Esophagus squamous epithelium (tissue), 5 donors: ENCODE data around the gene TASL. TPM values are rescaled to one million over a fixed set of nuclear protein-coding genes. Genes with fewer than 3 reads are reported as not detected.
A peak's percentile ranks its signal among the peaks of the same experiment; 100 is the strongest.

Experiments
- DNase-seq: peaks from one replicate; lab custom pipeline; 2025; lab: John Stamatoyannopoulos, UW
- H3K27ac ChIP-seq, 4 donors: fragments of 200-600 bp; sonication (generic); one replicate each; pipeline ENCODE4 v1.5.1; 2016 to 2019; ENCODE audit warnings: mild to moderate bottlenecking in 1 of 4
- H3K27me3 ChIP-seq, 4 donors: fragments of 200-600 bp; sonication (generic); 1 replicate in 3 of 4; 2 replicates in 1 of 4; pipeline versions ENCODE4 v1.5.1 to v1.6.0; 2017 to 2021; ENCODE audit warnings: antibody characterized with exemption in 1 of 4
- H3K36me3 ChIP-seq, 3 donors: fragments of 200-600 bp; sonication (generic); one replicate each; pipeline ENCODE4 v1.5.1; 2016 to 2019
- H3K4me1 ChIP-seq, 3 donors: fragments of 200-600 bp; sonication (generic); one replicate each; pipeline ENCODE4 v1.5.1; 2017 to 2019
- H3K4me3 ChIP-seq, 4 donors: fragments of 200-600 bp; sonication (generic); 1 replicate in 3 of 4; 2 replicates in 1 of 4; pipeline ENCODE4 v1.5.1; 2016 to 2019; ENCODE audit warnings: mild to moderate bottlenecking in 2 of 4, moderate library complexity in 1 of 4
- H3K9me3 ChIP-seq, 3 donors: fragments of 200-600 bp; sonication (generic); one replicate each; pipeline ENCODE4 v1.5.1; 2016 to 2019
- CTCF ChIP-seq, 6 experiments: fragments of 450-650 bp in 4 of 6; fragments of 200-600 bp in 2 of 6; sonication (generic) in 2 of 6; IDR thresholded peaks; one replicate each; pipeline ENCODE4 v1.5.1; 2016 to 2019; ENCODE audit warnings: antibody characterized with exemption in 6 of 6, mild to moderate bottlenecking in 4 of 6, moderate library complexity in 4 of 6
- POLR2A ChIP-seq, 4 donors: fragments of 450-650 bp; IDR thresholded peaks; one replicate each; pipeline ENCODE4 v1.6.1; 2017; ENCODE audit warnings: antibody characterized with exemption in 4 of 4, mild to moderate bottlenecking in 4 of 4, moderate library complexity in 3 of 4
- WGBS, 2 donors: methylation state at CpG; one replicate each; pipeline ENCODE4 v1.1.5; 2018; 5-methylcytosine and 5-hydroxymethylcytosine counted together
- intact Hi-C: fragments of 100-400 bp; cut with DNase I; formaldehyde crosslinking; loops from one replicate; pipeline ENCODE4 v1.15.0; 2022
- total RNA-seq, 4 donors: library from RNA; depleted of rRNA; stranded (reverse); fragments of >200 nt; gene quantifications; one replicate each; pipeline ENCODE4 v1.1.0, GENCODE V29; 2016
- donor health status: DM: yes; HTN: yes; CAD: no.

TASL gene
- total RNA-seq = 1 to 10 TPM in 1 of 4 donors, under 1 TPM in 2, not detected in 1; 0.31 to 1.6 (median 0.57) TPM

GRCh38 chrX:30577362-30577991 lies at the start of gene TASL:
Gene TASL, minus strand, starts transcription at chrX:30577766. Its CDS starts 17,411 bp downstream, at chrX:30560355.
- DNase-seq = no peak
- Histone ChIP-seq H3K4me1 (no peaks in the 10 kb centered on the region), H3K27ac (peak within 1 kb of the TSS in 2 of 4 donors; percentile 36 to 70), H3K27me3 (no peaks in the 10 kb centered on the region), H3K36me3 (no peaks in the 10 kb centered on the region), H3K9me3 (no peaks in the 10 kb centered on the region), H3K4me3 (peak within 1 kb of the TSS in 1 of 4 donors; percentile 50)
- intact Hi-C loops = no loop called here
- WGBS, 2 donors = 61 to 65% methylated on average over 9 to 10 of the region's 10 CpGs
- TF ChIP-seq CTCF (IDR thresholded peaks at IDR 0.05) = no peak
- TF ChIP-seq POLR2A (IDR thresholded peaks at IDR 0.05) = peak in 1 of 4 donors; percentile 33

GRCh38 chrX:30626402-30626801 lies 48.8 kb upstream of the TASL start:
- H3K9me3 ChIP-seq = peaks cover 0 to 11% (median 0%) of the 10 kb centered on the region in 3 donors
- intact Hi-C loops = no loop called here
- no peak overlapping the region for H3K4me3 ChIP-seq
- no peak for DNase-seq
- H3K36me3 ChIP-seq = no peaks in the 10 kb centered on the region
- no peak overlapping the region for H3K27ac ChIP-seq
- 36 to 67% methylated on average over 2 of the region's 2 CpGs for WGBS, 2 donors
- H3K27me3 ChIP-seq = no peaks in the 10 kb centered on the region
- TF ChIP-seq POLR2A (IDR thresholded peaks at IDR 0.05) = no peak
- no peak for TF ChIP-seq CTCF (IDR thresholded peaks at IDR 0.05)
- H3K4me1 ChIP-seq = peaks cover 0 to under 1% (median 0%) of the 10 kb centered on the region in 3 donors

GRCh38 chrX:30622361-30622760 lies 44.8 kb upstream of the TASL start:
- WGBS, 2 donors = 83 to 92% methylated on average over 2 of the region's 2 CpGs
- H3K9me3 ChIP-seq = peaks cover 0 to 11% (median 0%) of the 10 kb centered on the region in 3 donors
- H3K36me3 ChIP-seq = no peaks in the 10 kb centered on the region
- TF ChIP-seq POLR2A (IDR thresholded peaks at IDR 0.05) (no peak), CTCF (IDR thresholded peaks at IDR 0.05) (no peak)
- no peak overlapping the region for H3K4me3 ChIP-seq
- H3K27me3 ChIP-seq = no peaks in the 10 kb centered on the region
- no peak overlapping the region for H3K27ac ChIP-seq
- peaks cover 0 to 9% (median 0%) of the 10 kb centered on the region in 3 donors for H3K4me1 ChIP-seq
- DNase-seq = no peak
- intact Hi-C loops = no loop called here

GRCh38 chrX:30620980-30621618 lies 43.5 kb upstream of the TASL start:
- H3K27ac ChIP-seq = peak overlapping the region in 2 of 4 donors; percentile 25 to 30
- no peak for DNase-seq

More at GRCh38 chrX:30620980-30621618, 43.5 kb upstream of the TASL start:
- Histone ChIP-seq H3K9me3 (peaks cover 0 to 11% (median 0%) of the 10 kb centered on the region in 3 donors), H3K27me3 (no peaks in the 10 kb centered on the region), H3K36me3 (no peaks in the 10 kb centered on the region), H3K4me3 (no peak overlapping the region), H3K4me1 (peaks cover 0 to 9% (median 0%) of the 10 kb centered on the region in 3 donors)
- TF ChIP-seq POLR2A (IDR thresholded peaks at IDR 0.05) (no peak), CTCF (IDR thresholded peaks at IDR 0.05) (no peak)
- WGBS, 2 donors = 14 to 21% methylated on average over 2 of the region's 2 CpGs
- intact Hi-C loops = no loop called here
